ENCODE data around the gene DLEU7. TPM values are rescaled to one million over a fixed set of nuclear protein-coding genes. Genes with fewer than 3 reads are reported as not detected.

Gene DLEU7
- total RNA-seq, 4 donors from 2014 or later: 1.1 TPM; not detected in 3

GRCh38 chr13:50873991-50874390 is 30.5 kb upstream of the DLEU7 start:
- Histone ChIP-seq H3K27me3 (no peaks in the 10 kb centered on the region), H3K4me1 (no peaks in the 10 kb centered on the region), H3K4me3 (no peak overlapping the region), H3K27ac (no peak overlapping the region), H3K36me3 (no peaks in the 10 kb centered on the region), H3K9me3 (no peaks in the 10 kb centered on the region)
- no peak for ATAC-seq
- no peak for TF ChIP-seq CTCF (IDR thresholded peaks at IDR 0.05)
- no peak for TF ChIP-seq POLR2A (IDR thresholded peaks at IDR 0.05)
- TF ChIP-seq POLR2AphosphoS5 (IDR thresholded peaks at IDR 0.05): no peak
- TF ChIP-seq EP300 (IDR thresholded peaks at IDR 0.05): no peak
- 98 to 100% methylated on average over 2 of the region's 2 CpGs for WGBS, 2 donors (ENCODE audit: low coverage in 1 of 2)

GRCh38 chr13:50873467-50873866 is 30.0 kb upstream of the DLEU7 start:
- WGBS, 2 donors (ENCODE audit: low coverage in 1 of 2): 48 to 78% methylated on average over 2 of the region's 2 CpGs
- no peaks in the 10 kb centered on the region for H3K36me3 ChIP-seq
- no peak overlapping the region for H3K27ac ChIP-seq
- H3K4me1 ChIP-seq: no peaks in the 10 kb centered on the region
- no peaks in the 10 kb centered on the region for H3K27me3 ChIP-seq
- TF ChIP-seq CTCF (IDR thresholded peaks at IDR 0.05) (no peak), POLR2AphosphoS5 (IDR thresholded peaks at IDR 0.05) (no peak)
- H3K4me3 ChIP-seq: no peak overlapping the region
- ATAC-seq: no peak
- no peaks in the 10 kb centered on the region for H3K9me3 ChIP-seq

GRCh38 chr13:50871405-50871804 is 27.9 kb upstream of the DLEU7 start:
- Histone ChIP-seq H3K27me3 (no peaks in the 10 kb centered on the region), H3K4me1 (no peaks in the 10 kb centered on the region), H3K9me3 (no peaks in the 10 kb centered on the region), H3K27ac (no peak overlapping the region), H3K4me3 (no peak overlapping the region), H3K36me3 (no peaks in the 10 kb centered on the region)
- no peak for ATAC-seq
- 67 to 83% methylated on average over 1 of the region's 1 CpG for WGBS, 2 donors (ENCODE audit: low coverage in 1 of 2)
- TF ChIP-seq POLR2A (IDR thresholded peaks at IDR 0.05) (no peak), EP300 (IDR thresholded peaks at IDR 0.05) (no peak), POLR2AphosphoS5 (IDR thresholded peaks at IDR 0.05) (no peak), CTCF (IDR thresholded peaks at IDR 0.05) (no peak)

GRCh38 chr13:50867637-50867945 is 24.1 kb upstream of the DLEU7 start:
- Histone ChIP-seq H3K4me1 (no peaks in the 10 kb centered on the region), H3K9me3 (no peaks in the 10 kb centered on the region), H3K36me3 (no peaks in the 10 kb centered on the region), H3K27me3 (no peaks in the 10 kb centered on the region), H3K27ac (no peak overlapping the region), H3K4me3 (no peak overlapping the region)
- no peak for ATAC-seq
- TF ChIP-seq CTCF (IDR thresholded peaks at IDR 0.05) (no peak), POLR2A (IDR thresholded peaks at IDR 0.05) (no peak), EP300 (IDR thresholded peaks at IDR 0.05) (no peak), POLR2AphosphoS5 (IDR thresholded peaks at IDR 0.05) (no peak)
- 50 to 58% methylated on average over 2 to 3 of the region's 3 CpGs for WGBS, 2 donors (ENCODE audit: low coverage in 1 of 2)

- H3K9me3 ChIP-seq: no peaks in the 10 kb centered on the region
- no peaks in the 10 kb centered on the region for H3K36me3 ChIP-seq
- no peak overlapping the region for H3K4me3 ChIP-seq
- no peak overlapping the region for H3K27ac ChIP-seq
- ATAC-seq: no peak
- H3K4me1 ChIP-seq: no peaks in the 10 kb centered on the region
- H3K27me3 ChIP-seq: no peaks in the 10 kb centered on the region
- WGBS, 2 donors (ENCODE audit: low coverage in 1 of 2): 61 to 81% methylated on average over 2 of the region's 2 CpGs
- TF ChIP-seq EP300 (IDR thresholded peaks at IDR 0.05) (no peak), POLR2AphosphoS5 (IDR thresholded peaks at IDR 0.05) (no peak), POLR2A (IDR thresholded peaks at IDR 0.05) (no peak), CTCF (IDR thresholded peaks at IDR 0.05) (no peak)
These were observed 23.5 kb upstream of the DLEU7 start for GRCh38 chr13:50866817-50867636.

All from gastroesophageal sphincter (tissue), 4 donors.